Cardiac fibroblast (primary cell): ENCODE results near the gene SRPRB.

Source experiments
- DNase-seq, 2 donors: peaks; one replicate each; pipeline versions ENCODE4 v3.0.0 to v3.0.0-alpha.2; 2010; ENCODE audit warnings: low read depth in 2 of 2
- H3K4me3 ChIP-seq, 2 donors: replicated peaks in 1 of 2; 1 replicate in 1 of 2; 2 replicates in 1 of 2; pipeline ENCODE4 v1.5.1; 2011; ENCODE audit warnings: low read depth in 2 of 2, low read length in 2 of 2, mild to moderate bottlenecking in 2 of 2, moderate library complexity in 1 of 2
- TF ChIP-seq, protein P1 (sequence below): IDR thresholded peaks from one replicate; pipeline ENCODE4 v1.5.1; 2011; ENCODE audit warnings: low read depth, mild to moderate bottlenecking, low read length, inconsistent platforms

Gene SRPRB

DNA sequence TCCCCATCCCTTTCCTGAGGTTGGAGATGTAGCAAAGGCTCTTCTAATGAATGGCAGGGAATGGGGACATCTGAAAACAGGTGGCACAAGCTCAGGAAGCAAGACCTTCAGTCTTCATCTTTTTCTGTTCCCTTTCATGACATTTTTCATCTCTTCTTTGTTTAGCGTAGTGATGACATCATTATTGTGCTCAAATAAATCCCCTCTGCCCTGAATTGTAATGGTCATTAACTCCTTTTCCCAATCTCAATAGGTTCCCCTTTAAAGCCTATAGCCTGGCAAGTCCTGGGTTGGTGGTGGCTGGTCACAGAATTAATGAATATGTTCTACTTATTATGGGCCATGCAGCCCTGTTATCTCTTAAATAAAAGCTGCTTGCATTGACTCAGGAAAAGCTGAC is 38.0 kb upstream of the SRPRB start:
- TF ChIP-seq, protein P1, sequence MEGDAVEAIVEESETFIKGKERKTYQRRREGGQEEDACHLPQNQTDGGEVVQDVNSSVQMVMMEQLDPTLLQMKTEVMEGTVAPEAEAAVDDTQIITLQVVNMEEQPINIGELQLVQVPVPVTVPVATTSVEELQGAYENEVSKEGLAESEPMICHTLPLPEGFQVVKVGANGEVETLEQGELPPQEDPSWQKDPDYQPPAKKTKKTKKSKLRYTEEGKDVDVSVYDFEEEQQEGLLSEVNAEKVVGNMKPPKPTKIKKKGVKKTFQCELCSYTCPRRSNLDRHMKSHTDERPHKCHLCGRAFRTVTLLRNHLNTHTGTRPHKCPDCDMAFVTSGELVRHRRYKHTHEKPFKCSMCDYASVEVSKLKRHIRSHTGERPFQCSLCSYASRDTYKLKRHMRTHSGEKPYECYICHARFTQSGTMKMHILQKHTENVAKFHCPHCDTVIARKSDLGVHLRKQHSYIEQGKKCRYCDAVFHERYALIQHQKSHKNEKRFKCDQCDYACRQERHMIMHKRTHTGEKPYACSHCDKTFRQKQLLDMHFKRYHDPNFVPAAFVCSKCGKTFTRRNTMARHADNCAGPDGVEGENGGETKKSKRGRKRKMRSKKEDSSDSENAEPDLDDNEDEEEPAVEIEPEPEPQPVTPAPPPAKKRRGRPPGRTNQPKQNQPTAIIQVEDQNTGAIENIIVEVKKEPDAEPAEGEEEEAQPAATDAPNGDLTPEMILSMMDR = no peak
- no peak for DNase-seq

DNA sequence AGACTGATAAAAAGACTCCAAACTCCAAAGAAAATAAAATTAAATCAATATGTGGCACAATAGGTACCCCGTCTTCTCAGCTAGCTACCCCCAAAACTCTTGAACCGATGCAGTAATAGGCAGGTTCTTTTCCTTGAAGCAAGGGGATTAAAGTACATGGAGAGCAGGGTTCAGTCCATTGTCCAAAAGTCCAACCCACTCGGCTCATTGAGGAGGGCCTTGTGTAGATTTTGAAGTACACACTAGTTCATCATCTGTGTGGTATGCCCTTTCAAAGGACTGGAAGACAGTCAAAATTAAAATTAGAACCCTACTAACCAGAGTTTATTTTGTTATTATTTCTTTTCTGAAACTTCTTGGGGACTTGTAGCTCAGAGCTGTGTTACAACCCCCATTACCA is 36.1 kb upstream of the SRPRB start:
- TF ChIP-seq, protein P1 = no peak
- DNase-seq = no peak
- no peak overlapping the region for H3K4me3 ChIP-seq

More for the DNA sequence above, 38.0 kb upstream of the SRPRB start:
- H3K4me3 ChIP-seq = no peak overlapping the region

- DNase-seq = no peak
- H3K4me3 ChIP-seq = no peak overlapping the region
- TF ChIP-seq, protein P1 = no peak
These were observed 31.9 kb upstream of the SRPRB start for GRCh38 chr3:133773732-133774131.

GRCh38 chr3:133775309-133775708 is 30.3 kb upstream of the SRPRB start:
- no peak overlapping the region for H3K4me3 ChIP-seq
- TF ChIP-seq, protein P1 = no peak
- DNase-seq = no peak

GRCh38 chr3:133775835-133776234 is 29.8 kb upstream of the SRPRB start:
- TF ChIP-seq, protein P1 = no peak
- no peak for DNase-seq
- H3K4me3 ChIP-seq = no peak overlapping the region

- H3K4me3 ChIP-seq = no peak overlapping the region
- TF ChIP-seq, protein P1 = no peak
- no peak for DNase-seq
These were observed 28.7 kb upstream of the SRPRB start for GRCh38 chr3:133776794-133777438.
